HepG2 (cell line): ENCODE results near the gene ALLC. TPM values are rescaled to one million over a fixed set of nuclear protein-coding genes. Genes with fewer than 3 reads are reported as not detected.

ENCODE experiments used
- CBX1 ChIP-seq: IDR thresholded peaks from one replicate; pipeline ENCODE4 v1.6.1; 2016; ENCODE audit warnings: antibody characterized with exemption, low read depth
- EP300 ChIP-seq, 3 experiments: sonication (generic) in 1 of 3; formaldehyde crosslinking in 1 of 3; IDR thresholded peaks; 2 replicates each; pipeline versions ENCODE4 v1.5.1 to v1.6.1; 2011 to 2020; ENCODE audit warnings: low read depth in 2 of 3, low read length in 2 of 3, borderline replicate concordance in 1 of 3, improper control_type of control experiment in 1 of 3, mild to moderate bottlenecking in 1 of 3, missing genetic modification reagents in 1 of 3, moderate library complexity in 1 of 3
- HOXA9 ChIP-seq: sonication (generic); formaldehyde crosslinking; IDR thresholded peaks from 2 replicates; pipeline ENCODE4 v1.8.1; 2022; ENCODE audit warnings: missing genetic modification reagents, mild to moderate bottlenecking, moderate library complexity, borderline replicate concordance
- IRX3 ChIP-seq: sonication (generic); formaldehyde crosslinking; IDR thresholded peaks from 2 replicates; pipeline ENCODE4 v1.8.1; 2023; ENCODE audit warnings: mild to moderate bottlenecking, low read depth, missing genetic modification reagents, borderline replicate concordance
- KAT7 ChIP-seq: IDR thresholded peaks from 2 replicates; pipeline ENCODE4 v1.6.1; 2018; ENCODE audit warnings: borderline replicate concordance, missing compliant biosample characterization
- KDM1A ChIP-seq: IDR thresholded peaks from 2 replicates; pipeline ENCODE4 v1.6.1; 2016; ENCODE audit warnings: missing compliant biosample characterization
- NR2F1 ChIP-seq, 2 experiments: fragments of 450-650 bp in 1 of 2; formaldehyde crosslinking in 1 of 2; IDR thresholded peaks; 2 replicates each; pipeline versions ENCODE4 v1.5.0 to v1.6.1; 2016 to 2020; ENCODE audit warnings: mild to moderate bottlenecking in 1 of 2, missing compliant biosample characterization in 1 of 2, missing genetic modification reagents in 1 of 2, moderate library complexity in 1 of 2
- NR2F6 ChIP-seq, 2 experiments: IDR thresholded peaks; 2 replicates each; pipeline ENCODE4 v1.6.1; 2016; ENCODE audit warnings: antibody characterized with exemption in 1 of 2, mild to moderate bottlenecking in 1 of 2
- PAWR ChIP-seq: sonication (generic); formaldehyde crosslinking; IDR thresholded peaks from 2 replicates; pipeline ENCODE4 v1.4.0; 2020; ENCODE audit warnings: missing genetic modification reagents, mild to moderate bottlenecking, borderline replicate concordance
- PHF8 ChIP-seq: sonication (generic); formaldehyde crosslinking; IDR thresholded peaks from 2 replicates; pipeline ENCODE4 v1.5.0; 2020; ENCODE audit warnings: missing genetic modification reagents
- SALL1 ChIP-seq: sonication (generic); formaldehyde crosslinking; IDR thresholded peaks from 2 replicates; pipeline ENCODE4 v1.8.0; 2022; ENCODE audit warnings: mild to moderate bottlenecking, missing genetic modification reagents
- SCMH1 ChIP-seq: sonication (generic); formaldehyde crosslinking; IDR thresholded peaks from 2 replicates; pipeline ENCODE4 v1.9.0; 2021; ENCODE audit warnings: missing genetic modification reagents, mild to moderate bottlenecking, borderline replicate concordance
- SIN3B ChIP-seq: fragments of 150-350 bp; IDR thresholded peaks from 2 replicates; pipeline ENCODE4 v1.6.1; 2014; ENCODE audit warnings: low read length
- SOX5 ChIP-seq: IDR thresholded peaks from 2 replicates; pipeline ENCODE4 v1.6.1; 2016; ENCODE audit warnings: borderline replicate concordance
- SP4 ChIP-seq: sonication (generic); formaldehyde crosslinking; IDR thresholded peaks from 2 replicates; pipeline ENCODE4 v1.8.1; 2023; ENCODE audit warnings: mild to moderate bottlenecking, missing genetic modification reagents
- XRCC5 ChIP-seq: fragments of 200-400 bp; formaldehyde crosslinking; optimal IDR thresholded peaks from 2 replicates; pipeline ENCODE3; 2017; ENCODE audit warnings: mild to moderate bottlenecking, low read length
- ZFYVE20 ChIP-seq: sonication (generic); formaldehyde crosslinking; IDR thresholded peaks from 2 replicates; pipeline ENCODE4 v1.8.0; 2023; ENCODE audit warnings: low read depth, mild to moderate bottlenecking, moderate library complexity, missing genetic modification reagents, borderline replicate concordance
- ZIK1 ChIP-seq: sonication (generic); formaldehyde crosslinking; IDR thresholded peaks from 2 replicates; pipeline ENCODE4 v1.5.0; 2020; ENCODE audit warnings: mild to moderate bottlenecking, low read depth, missing genetic modification reagents, borderline replicate concordance
- ZNF256 ChIP-seq: sonication (generic); formaldehyde crosslinking; conservative IDR thresholded peaks from 2 replicates; pipeline ENCODE4 v1.4.0; 2020; ENCODE audit warnings: missing genetic modification reagents
- ZNF678 ChIP-seq: sonication (generic); formaldehyde crosslinking; IDR thresholded peaks from 2 replicates; pipeline ENCODE4 v1.4.0; 2020; ENCODE audit warnings: mild to moderate bottlenecking, missing genetic modification reagents
- ZNF687 ChIP-seq: sonication (generic); formaldehyde crosslinking; IDR thresholded peaks from 2 replicates; pipeline ENCODE4 v1.5.1; 2020; ENCODE audit warnings: mild to moderate bottlenecking, missing genetic modification reagents, moderate library complexity
- ZNF75D ChIP-seq: sonication (generic); formaldehyde crosslinking; IDR thresholded peaks from 2 replicates; pipeline ENCODE4 v1.8.1; 2023; ENCODE audit warnings: missing genetic modification reagents, mild to moderate bottlenecking, borderline replicate concordance
- ZSCAN22 ChIP-seq: sonication (generic); formaldehyde crosslinking; IDR thresholded peaks from 2 replicates; pipeline ENCODE4 v1.4.0; 2020; ENCODE audit warnings: mild to moderate bottlenecking, missing genetic modification reagents
- polyA plus RNA-seq, 8 experiments: library from polyadenylated mRNA; depleted of rRNA in 3 of 8; stranded (reverse) in 7 of 8; unstranded in 1 of 8; fragments of >200 nt; fragmentation: Illumina TruSeq in 4 of 8; extraction: Trizol in 4 of 8; gene quantifications; 2 replicates each; pipeline versions ENCODE4 v1.2.1 to v1.2.3, GENCODE V29; 2011 to 2016; ENCODE audit warnings: low read depth in 4 of 8, missing spikeins in 1 of 8, mixed read lengths in 1 of 8; ENCODE audit not compliant: insufficient read depth in 1 of 8
- total RNA-seq, 5 experiments: library from RNA; depleted of rRNA; stranded (reverse); fragments of >200 nt; fragmentation: Illumina TruSeq; extraction: Trizol; gene quantifications; 2 replicates each; pipeline ENCODE4 v1.2.3, GENCODE V29; 2016; ENCODE audit warnings: low read depth in 1 of 5

The ALLC gene
- total and polyA plus RNA-seq, 2 of the 13 experiments (the other 11 are each of a cell fraction or from before 2014, with no cell fraction given) = 0.08 to 0.11 TPM

DNA sequence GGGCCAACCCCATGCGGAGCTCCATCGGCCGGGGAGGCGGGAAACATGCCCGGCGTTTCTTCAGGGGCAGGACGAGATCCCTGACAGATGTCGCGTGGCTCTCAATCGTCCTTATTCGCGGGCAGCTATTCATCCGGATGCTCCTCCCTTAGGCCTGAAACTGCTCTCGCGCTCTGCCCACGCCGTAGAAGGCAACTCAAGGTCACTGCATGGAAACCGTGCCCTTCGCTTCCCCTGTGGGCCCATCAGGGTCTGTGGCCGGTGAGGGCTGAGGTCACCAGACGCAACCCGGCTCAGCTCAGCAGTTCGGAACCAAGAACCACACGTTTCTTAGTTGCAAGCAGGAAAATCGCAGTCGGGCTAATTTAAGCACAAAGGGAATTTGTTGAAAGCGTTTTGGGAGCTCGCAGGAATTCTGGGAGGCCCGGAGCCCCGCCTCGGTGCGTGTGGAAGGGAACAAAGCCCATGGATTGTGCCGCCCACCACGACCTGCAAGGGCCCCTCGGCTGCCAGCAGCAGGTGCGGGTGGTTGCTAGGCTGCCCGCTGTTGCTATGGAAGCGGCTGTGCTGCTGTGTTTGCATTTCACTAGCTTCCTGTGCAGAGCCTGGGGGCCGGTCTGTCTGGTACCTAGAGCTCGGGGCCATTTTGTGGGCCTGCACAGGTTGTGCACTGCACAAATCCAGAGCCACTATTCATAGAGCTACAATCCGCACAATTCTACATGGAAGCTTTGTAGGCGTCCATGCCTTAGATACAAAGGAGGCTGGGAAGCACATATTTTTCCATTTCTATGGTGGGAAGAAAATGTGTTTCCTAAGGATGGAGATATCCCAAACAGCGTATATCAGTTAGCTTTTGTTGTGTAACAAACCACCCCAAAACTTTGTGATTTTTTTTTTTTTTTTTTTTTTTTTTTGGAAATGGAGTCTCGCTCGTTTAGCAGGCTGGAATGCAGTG lies 6.0 kb upstream of the ALLC start (continued):
- TF ChIP-seq ZNF687 (CRISPR knock-in tag) = peak; percentile 88
- TF ChIP-seq NR2F1 (CRISPR knock-in tag; IDR thresholded peaks at IDR 0.05) = no peak
- TF ChIP-seq ZNF256 (CRISPR knock-in tag) = no peak
- TF ChIP-seq SIN3B = peak; percentile 31; the same call in 1 of the 2 replicates
- 0 out of 2 replicates have a peak, but pooled peaks have one; percentile 2 for TF ChIP-seq ZIK1 (CRISPR knock-in tag)
- peak; percentile 57; the same call in 1 of the 2 replicates for TF ChIP-seq SOX5 (CRISPR knock-in tag)
- TF ChIP-seq SCMH1 (CRISPR knock-in tag) = no peak
- 0 out of 2 replicates have a peak, but pooled peaks have one; percentile 37 for TF ChIP-seq ZSCAN22 (CRISPR knock-in tag)
- no peak for TF ChIP-seq ZFYVE20 (CRISPR knock-in tag)
- no peak for TF ChIP-seq CBX1
- TF ChIP-seq PAWR (CRISPR knock-in tag) = 0 out of 2 replicates have a peak, but pooled peaks have one; percentile 59
- 0 out of 2 replicates have a peak, but pooled peaks have one; percentile 50 for TF ChIP-seq ZNF678
- no peak for TF ChIP-seq ZNF75D
- peak in 1 of 2 experiments; percentile 33; a peak in 2 of 4 replicates for TF ChIP-seq EP300 (IDR thresholded peaks at IDR 0.05; ENCODE audit: low read depth in 2 of 2, low read length in 2 of 2)
- TF ChIP-seq EP300 (CRISPR knock-in tag; IDR thresholded peaks at IDR 0.05; ENCODE audit: borderline replicate concordance) = no peak
- TF ChIP-seq XRCC5 = peak; percentile 70
- peak; percentile 79 for TF ChIP-seq SALL1
- TF ChIP-seq PHF8 (CRISPR knock-in tag) = peak; percentile 43; the same call in 1 of the 2 replicates
- no peak for TF ChIP-seq KAT7 (CRISPR knock-in tag)
- TF ChIP-seq IRX3 = no peak
- TF ChIP-seq HOXA9 (CRISPR knock-in tag) = 0 out of 2 replicates have a peak, but pooled peaks have one; percentile 17
- TF ChIP-seq NR2F6 (IDR thresholded peaks at IDR 0.05) = no peak; the same call in 1 of the 2 replicates
- TF ChIP-seq NR2F6 (CRISPR knock-in tag; IDR thresholded peaks at IDR 0.05) = 0 out of 2 replicates have a peak, but pooled peaks have one; percentile 3
- peak; percentile 77 for TF ChIP-seq SP4 (CRISPR knock-in tag)
- TF ChIP-seq KDM1A (CRISPR knock-in tag) = 0 out of 2 replicates have a peak, but pooled peaks have one; percentile 26
